Measurements from ENCODE around the gene DCLK1.

GRCh38 chr13:35747594-35747993 is 383.6 kb downstream of the DCLK1 start:
- no peak for TF ChIP-seq CTCF (IDR thresholded peaks at IDR 0.05)
- no peak for TF ChIP-seq POLR2A (IDR thresholded peaks at IDR 0.05; ENCODE audit: low read depth)
- no peak for TF ChIP-seq POLR2AphosphoS5 (IDR thresholded peaks at IDR 0.05)

Data from esophagus muscularis mucosa (tissue), 3 donors.